Astrocyte (in vitro differentiated cells and primary cell): ENCODE measurements around the gene MAPK8IP1.

Experiments used
- CTCF ChIP-seq: IDR thresholded peaks from 2 replicates; pipeline ENCODE4 v1.5.1; 2011; ENCODE audit warnings: low read depth, mild to moderate bottlenecking, inconsistent platforms, low read length, moderate library complexity; ENCODE audit not compliant: insufficient read depth
- EZH2 ChIP-seq: IDR thresholded peaks from 2 replicates; pipeline ENCODE4 v1.6.1; 2012; ENCODE audit warnings: mild to moderate bottlenecking, low read length, inconsistent platforms; ENCODE audit not compliant: insufficient read depth

- TF ChIP-seq CTCF (no peak), EZH2 (no peak)
Observed at GRCh38 chr11:45929486-45930030, 44.1 kb downstream of the MAPK8IP1 start.
